Ascending aorta (tissue), 2 donors: ENCODE data around the gene ZNF101. TPM values are rescaled to one million over a fixed set of nuclear protein-coding genes. Genes with fewer than 3 reads are reported as not detected.

Experiments
- DNase-seq, 2 donors: peaks; one replicate each; pipeline ENCODE4 v3.0.0-alpha.2; 2019; ENCODE audit warnings: low spot score in 2 of 2
- H3K27ac ChIP-seq, 2 donors: fragments of 200-600 bp; sonication (generic); one replicate each; pipeline ENCODE4 v1.5.1; 2016 to 2017; ENCODE audit warnings: mild to moderate bottlenecking in 1 of 2
- H3K27me3 ChIP-seq: fragments of 200-600 bp; sonication (generic); one replicate; pipeline ENCODE4 v1.5.1; 2017
- H3K36me3 ChIP-seq, 2 donors: fragments of 200-600 bp; sonication (generic); one replicate each; pipeline ENCODE4 v1.5.1; 2016
- H3K4me1 ChIP-seq, 2 donors: fragments of 200-600 bp; sonication (generic); one replicate each; pipeline ENCODE4 v1.5.1; 2016 to 2017; ENCODE audit warnings: mild to moderate bottlenecking in 1 of 2
- H3K4me3 ChIP-seq, 2 donors: fragments of 200-600 bp; sonication (generic); one replicate each; pipeline ENCODE4 v1.5.1; 2016 to 2017; ENCODE audit warnings: mild to moderate bottlenecking in 1 of 2
- H3K9me3 ChIP-seq, 2 donors: fragments of 200-600 bp; sonication (generic); one replicate each; pipeline ENCODE4 v1.5.1; 2016
- CTCF ChIP-seq, 3 experiments: fragments of 200-600 bp in 2 of 3; fragments of 450-650 bp in 1 of 3; sonication (generic) in 2 of 3; IDR thresholded peaks; one replicate each; pipeline ENCODE4 v1.5.1; 2016 to 2019; ENCODE audit warnings: antibody characterized with exemption in 3 of 3, mild to moderate bottlenecking in 1 of 3, moderate library complexity in 1 of 3
- intact Hi-C: fragments of 100-400 bp; cut with DNase I; formaldehyde crosslinking; loops from one replicate; pipeline ENCODE4 v1.15.1; 2023
- total RNA-seq: library from RNA; depleted of rRNA; stranded (reverse); fragments of >200 nt; gene quantifications from one replicate; pipeline ENCODE4 v1.1.0, GENCODE V29; 2016

ZNF101 gene
- total RNA-seq, 1 donor from 2014 or later, result 1.3 TPM

- Histone ChIP-seq H3K4me3 (peak overlapping the region in 1 of 2 donors; percentile 59), H3K4me1 (peaks cover 6 to 8% of the 10 kb centered on the region in 2 donors), H3K9me3 (no peaks in the 10 kb centered on the region), H3K27me3 (peaks cover 10% of the 10 kb centered on the region), H3K36me3 (no peaks in the 10 kb centered on the region), H3K27ac (no peak overlapping the region)
- TF ChIP-seq CTCF (IDR thresholded peaks at IDR 0.05), result no peak
- no peak for DNase-seq
- intact Hi-C loops, result no loop called here
Observed at GRCh38 chr19:19626516-19627472, 41.8 kb upstream of the ZNF101 start.

- Histone ChIP-seq H3K4me1 (peaks cover 6 to 8% of the 10 kb centered on the region in 2 donors), H3K9me3 (no peaks in the 10 kb centered on the region), H3K36me3 (peaks cover 0 to 3% of the 10 kb centered on the region in 2 donors), H3K27me3 (peaks cover 10% of the 10 kb centered on the region), H3K4me3 (peak within 1 kb of the TSS; percentile 55 to 59), H3K27ac (no peak within 1 kb of the TSS)
- no peak for DNase-seq
- intact Hi-C loops, result no loop called here
- no peak for TF ChIP-seq CTCF (IDR thresholded peaks at IDR 0.05)
Observed at GRCh38 chr19:19627621-19628500, 40.8 kb upstream of the ZNF101 start, which contains the start of gene LPAR2. Gene LPAR2, minus strand, starts transcription at chr19:19628220. Its CDS starts 945 bp downstream, at chr19:19627275.

- H3K4me1 ChIP-seq, result peaks cover 6 to 8% of the 10 kb centered on the region in 2 donors
- intact Hi-C loops, result no loop called here
- peak overlapping the region; percentile 55 to 59 for H3K4me3 ChIP-seq
- peaks cover 3% of the 10 kb centered on the region in 2 donors for H3K36me3 ChIP-seq
- peaks cover 10% of the 10 kb centered on the region for H3K27me3 ChIP-seq
- no peak for TF ChIP-seq CTCF (IDR thresholded peaks at IDR 0.05)
- DNase-seq, result no peak
- no peaks in the 10 kb centered on the region for H3K9me3 ChIP-seq
- no peak overlapping the region for H3K27ac ChIP-seq
Observed at GRCh38 chr19:19628501-19629134, 40.0 kb upstream of the ZNF101 start.

- intact Hi-C loops, result no loop called here
- no peak overlapping the region for H3K27ac ChIP-seq
- DNase-seq, result no peak
- no peaks in the 10 kb centered on the region for H3K9me3 ChIP-seq
- H3K4me3 ChIP-seq, result no peak overlapping the region
- peaks cover 6 to 8% of the 10 kb centered on the region in 2 donors for H3K4me1 ChIP-seq
- TF ChIP-seq CTCF (IDR thresholded peaks at IDR 0.05), result no peak
- H3K36me3 ChIP-seq, result peaks cover 9 to 15% of the 10 kb centered on the region in 2 donors
- H3K27me3 ChIP-seq, result peaks cover 10% of the 10 kb centered on the region
Observed at GRCh38 chr19:19630062-19630414, 38.6 kb upstream of the ZNF101 start.

GRCh38 chr19:19630426-19630825, 38.2 kb upstream of the ZNF101 start:
- no peaks in the 10 kb centered on the region for H3K9me3 ChIP-seq
- no peak overlapping the region for H3K27ac ChIP-seq
- H3K4me1 ChIP-seq, result peaks cover 6 to 8% of the 10 kb centered on the region in 2 donors
- intact Hi-C loops, result no loop called here
- peaks cover 9 to 18% of the 10 kb centered on the region in 2 donors for H3K36me3 ChIP-seq
- peaks cover 10% of the 10 kb centered on the region for H3K27me3 ChIP-seq
- no peak overlapping the region for H3K4me3 ChIP-seq
- DNase-seq, result no peak
- TF ChIP-seq CTCF (IDR thresholded peaks at IDR 0.05), result no peak
